SK-N-SH treated with all-trans-retinoic acid at 6 μM for 48 hours (cell line): ENCODE data around the gene BCAS4.

Experiments
- ARNTL ChIP-seq: fragments of 450-650 bp; formaldehyde crosslinking; IDR thresholded peaks from 2 replicates; pipeline ENCODE4 v1.5.0; 2020; ENCODE audit warnings: low read depth, mild to moderate bottlenecking, moderate library complexity, borderline replicate concordance
- BACH2 ChIP-seq: fragments of 250-450 bp; sonication (Bioruptor Pico); IDR thresholded peaks from 2 replicates; pipeline ENCODE4 v1.9.0; 2021; ENCODE audit warnings: mild to moderate bottlenecking, borderline replicate concordance
- CREB5 ChIP-seq: fragments of 250-450 bp; sonication (Bioruptor Pico); IDR thresholded peaks from 2 replicates; pipeline ENCODE4 v1.5.1; 2020; ENCODE audit warnings: low read depth, mild to moderate bottlenecking, moderate library complexity
- OSR1 ChIP-seq: fragments of 250-450 bp; sonication (Bioruptor Pico); IDR thresholded peaks from 2 replicates; pipeline ENCODE4 v1.8.0; 2022; ENCODE audit warnings: moderate library complexity, mild to moderate bottlenecking, inconsistent platforms
- PATZ1 ChIP-seq: fragments of 250-450 bp; sonication (Bioruptor Pico); IDR thresholded peaks from 2 replicates; pipeline ENCODE4 v1.8.0; 2020; ENCODE audit warnings: mild to moderate bottlenecking, moderate library complexity, borderline replicate concordance
- TOX ChIP-seq: fragments of 250-450 bp; sonication (Bioruptor Pico); IDR thresholded peaks from 2 replicates; pipeline ENCODE4 v1.8.0; 2021; ENCODE audit warnings: mild to moderate bottlenecking, moderate library complexity, borderline replicate concordance
- ZC3H10 ChIP-seq: fragments of 250-450 bp; sonication (Bioruptor Pico); IDR thresholded peaks from 2 replicates; pipeline ENCODE4 v1.5.1; 2021; ENCODE audit warnings: mild to moderate bottlenecking, moderate library complexity
- ZFP30 ChIP-seq: fragments of 450-650 bp; formaldehyde crosslinking; IDR thresholded peaks from 2 replicates; pipeline ENCODE4 v1.5.0; 2022; ENCODE audit warnings: mild to moderate bottlenecking, moderate library complexity
- ZNF8 ChIP-seq: fragments of 450-650 bp; formaldehyde crosslinking; IDR thresholded peaks from 2 replicates; pipeline ENCODE4 v1.5.0; 2020; ENCODE audit warnings: mild to moderate bottlenecking, moderate library complexity

GRCh38 chr20:50843331-50844276 is 48.7 kb downstream of the BCAS4 start:
- TF ChIP-seq TOX (no peak), ZNF8 (CRISPR knock-in tag) (no peak), OSR1 (CRISPR knock-in tag) (no peak), CREB5 (no peak), PATZ1 (CRISPR knock-in tag) (no peak), BACH2 (CRISPR knock-in tag) (no peak), ARNTL (CRISPR knock-in tag) (no peak), ZFP30 (CRISPR knock-in tag) (no peak), ZC3H10 (no peak)
